HEK293 (cell line): ENCODE data around the gene SPAG8.

Experiments
- ZBTB21 ChIP-seq: fragments of 450-650 bp; formaldehyde crosslinking; IDR thresholded peaks from 2 replicates; pipeline ENCODE4 v1.5.1; 2017; ENCODE audit warnings: missing biosample characterization, missing genetic modification characterization
- ZNF76 ChIP-seq: fragments of 450-650 bp; formaldehyde crosslinking; IDR thresholded peaks from 2 replicates; pipeline ENCODE4; 2016; ENCODE audit warnings: low read depth, missing biosample characterization, missing genetic modification characterization, borderline replicate concordance
- TF ChIP-seq, protein P1 (sequence below): fragments of 450-650 bp; formaldehyde crosslinking; IDR thresholded peaks from 2 replicates; pipeline ENCODE4 v1.5.1; 2016; ENCODE audit warnings: missing biosample characterization, missing genetic modification characterization
- TF ChIP-seq, protein P2 (sequence below): sonication (generic); formaldehyde crosslinking; IDR thresholded peaks from 2 replicates; pipeline ENCODE4 v1.8.1; 2022; ENCODE audit warnings: mild to moderate bottlenecking, moderate library complexity, missing genetic modification reagents

DNA sequence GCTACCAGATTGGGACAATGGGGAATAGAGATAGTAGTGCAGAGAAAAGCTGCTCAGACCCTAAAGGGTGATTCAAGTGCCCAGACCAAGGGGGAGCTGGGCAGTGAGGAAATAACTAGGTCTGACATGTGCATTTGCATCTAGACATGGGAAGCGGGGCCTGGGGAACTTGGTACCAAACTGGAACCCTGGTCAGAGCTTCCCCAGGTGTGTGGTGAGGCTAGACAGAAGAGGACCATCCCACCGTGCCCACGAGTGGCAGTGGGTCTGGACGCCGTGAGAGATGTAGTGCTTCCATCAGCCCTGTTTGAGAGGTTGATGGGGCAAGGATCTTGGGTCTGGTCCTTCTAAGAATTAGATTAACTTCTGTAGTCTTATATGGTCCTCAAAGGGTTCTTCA is 24.5 kb upstream of the SPAG8 start:
- TF ChIP-seq, protein P1, sequence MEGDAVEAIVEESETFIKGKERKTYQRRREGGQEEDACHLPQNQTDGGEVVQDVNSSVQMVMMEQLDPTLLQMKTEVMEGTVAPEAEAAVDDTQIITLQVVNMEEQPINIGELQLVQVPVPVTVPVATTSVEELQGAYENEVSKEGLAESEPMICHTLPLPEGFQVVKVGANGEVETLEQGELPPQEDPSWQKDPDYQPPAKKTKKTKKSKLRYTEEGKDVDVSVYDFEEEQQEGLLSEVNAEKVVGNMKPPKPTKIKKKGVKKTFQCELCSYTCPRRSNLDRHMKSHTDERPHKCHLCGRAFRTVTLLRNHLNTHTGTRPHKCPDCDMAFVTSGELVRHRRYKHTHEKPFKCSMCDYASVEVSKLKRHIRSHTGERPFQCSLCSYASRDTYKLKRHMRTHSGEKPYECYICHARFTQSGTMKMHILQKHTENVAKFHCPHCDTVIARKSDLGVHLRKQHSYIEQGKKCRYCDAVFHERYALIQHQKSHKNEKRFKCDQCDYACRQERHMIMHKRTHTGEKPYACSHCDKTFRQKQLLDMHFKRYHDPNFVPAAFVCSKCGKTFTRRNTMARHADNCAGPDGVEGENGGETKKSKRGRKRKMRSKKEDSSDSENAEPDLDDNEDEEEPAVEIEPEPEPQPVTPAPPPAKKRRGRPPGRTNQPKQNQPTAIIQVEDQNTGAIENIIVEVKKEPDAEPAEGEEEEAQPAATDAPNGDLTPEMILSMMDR (tag by site-specific recombination), result no peak
- TF ChIP-seq, protein P2, sequence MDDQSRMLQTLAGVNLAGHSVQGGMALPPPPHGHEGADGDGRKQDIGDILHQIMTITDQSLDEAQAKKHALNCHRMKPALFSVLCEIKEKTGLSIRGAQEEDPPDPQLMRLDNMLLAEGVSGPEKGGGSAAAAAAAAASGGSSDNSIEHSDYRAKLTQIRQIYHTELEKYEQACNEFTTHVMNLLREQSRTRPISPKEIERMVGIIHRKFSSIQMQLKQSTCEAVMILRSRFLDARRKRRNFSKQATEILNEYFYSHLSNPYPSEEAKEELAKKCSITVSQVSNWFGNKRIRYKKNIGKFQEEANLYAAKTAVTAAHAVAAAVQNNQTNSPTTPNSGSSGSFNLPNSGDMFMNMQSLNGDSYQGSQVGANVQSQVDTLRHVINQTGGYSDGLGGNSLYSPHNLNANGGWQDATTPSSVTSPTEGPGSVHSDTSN (CRISPR knock-in tag), result no peak
- TF ChIP-seq ZBTB21 (no peak), ZNF76 (tag by site-specific recombination) (no peak)
